K562 (cell line): ENCODE measurements around the gene ZDHHC14. TPM values are rescaled to one million over a fixed set of nuclear protein-coding genes. Genes with fewer than 3 reads are reported as not detected.

Experiments used
- ATAC-seq: fragments of 200-7000 bp; cut with Tn5 transposase; 3 replicates; pipeline ENCODE4 v1.9.1; 2020; ENCODE audit warnings: moderate library complexity
- BruUV-seq: library from RNA; stranded (reverse); fragments of 400-500 nt; replicated peaks from 2 replicates; lab custom pipeline; 2021; lab: Mats Ljungman, UMichigan
- CTCF ChIA-PET: fragments of 300-600 bp; formaldehyde crosslinking; extraction: SDS; loops from one replicate; lab custom pipeline; 2021; ENCODE audit warnings: low intra/inter-chr PET ratio; lab: Yijun Ruan, JAX
- POLR2A ChIA-PET: fragments of 300-600, 350-650 bp; sonication (Branson Sonifier 250); formaldehyde crosslinking; extraction: SDS; loops from one replicate; lab custom pipeline; 2021; ENCODE audit warnings: antibody characterized with exemption, inconsistent platforms; lab: Yijun Ruan, JAX
- DNase-seq, 4 experiments: peaks; one replicate each; pipeline versions ENCODE4 v3.0.0 to v3.0.0-alpha.2; 2011 to 2018; ENCODE audit warnings: low spot score in 3 of 4, mixed read lengths in 3 of 4; ENCODE audit errors: extremely low read depth in 1 of 4
- FAIRE-seq: peaks from 2 replicates; lab custom pipeline; 2011; peaks lifted over from hg19 to GRCh38; lab: Jason Lieb, UNC
- H2AFZ ChIP-seq: 2 replicates; pipeline ENCODE4 v1.6.0; 2011; ENCODE audit warnings: low read depth, low read length, control low read depth, inconsistent platforms
- H3K27ac ChIP-seq: fragments of 200-600 bp; 3 replicates; pipeline ENCODE4 v1.8.0; 2011; ENCODE audit warnings: low read depth, mild to moderate bottlenecking, control low read depth, inconsistent platforms, low read length, moderate library complexity, mixed read lengths; ENCODE audit errors: extremely low read depth
- H3K27me3 ChIP-seq, 2 experiments: fragments of 300-600 bp in 1 of 2; 2 replicates in 1 of 2; 3 replicates in 1 of 2; pipeline versions ENCODE4 v1.6.0 to v1.8.0; 2011; ENCODE audit warnings: inconsistent platforms in 2 of 2, low read length in 2 of 2, mild to moderate bottlenecking in 1 of 2, mixed read lengths in 1 of 2, moderate library complexity in 1 of 2; ENCODE audit not compliant: control insufficient read depth in 2 of 2, insufficient read depth in 2 of 2
- H3K36me3 ChIP-seq: fragments of 300-600 bp; 3 replicates; pipeline ENCODE4 v1.8.0; 2011; ENCODE audit warnings: mild to moderate bottlenecking, low read length, inconsistent platforms; ENCODE audit not compliant: control insufficient read depth, insufficient read depth
- H3K4me1 ChIP-seq, 2 experiments: fragments of 200-600 bp in 1 of 2; replicated peaks in 1 of 2; 2 replicates in 1 of 2; 3 replicates in 1 of 2; pipeline versions ENCODE4 v1.5.1 to v1.8.0; 2011; ENCODE audit warnings: inconsistent platforms in 2 of 2, low read length in 2 of 2, mild to moderate bottlenecking in 1 of 2, mixed read lengths in 1 of 2, moderate library complexity in 1 of 2; ENCODE audit not compliant: control insufficient read depth in 2 of 2, insufficient read depth in 2 of 2
- H3K4me2 ChIP-seq: 2 replicates; pipeline ENCODE4 v1.6.1; 2011; ENCODE audit warnings: low read length, control low read depth, inconsistent platforms, mixed read lengths; ENCODE audit not compliant: insufficient read depth
- H3K4me3 ChIP-seq: fragments of 200-600 bp; sonication (generic), shearing (Covaris generic); 2 replicates; pipeline ENCODE4 v1.5.1; 2016; ENCODE audit warnings: control low read depth, inconsistent platforms
- H3K79me2 ChIP-seq: fragments of 200-600 bp; 3 replicates; pipeline ENCODE4 v1.8.0; 2011; ENCODE audit warnings: low read length, inconsistent platforms; ENCODE audit not compliant: control insufficient read depth, insufficient read depth
- H3K9ac ChIP-seq, 2 experiments: 2 replicates each; pipeline versions ENCODE4 v1.6.0 to v1.6.1; 2011; ENCODE audit warnings: low read depth in 2 of 2, low read length in 2 of 2, control low read depth in 1 of 2, inconsistent platforms in 1 of 2, mild to moderate bottlenecking in 1 of 2, mixed read lengths in 1 of 2; ENCODE audit not compliant: insufficient read depth in 1 of 2
- H3K9me1 ChIP-seq: one replicate; pipeline ENCODE4 v1.6.0; 2011; ENCODE audit warnings: inconsistent platforms, mild to moderate bottlenecking, low read length, moderate library complexity; ENCODE audit not compliant: control insufficient read depth, insufficient read depth
- H3K9me3 ChIP-seq: replicated peaks from 2 replicates; pipeline ENCODE4 v1.5.1; 2011; ENCODE audit warnings: low read depth, low read length, inconsistent platforms; ENCODE audit not compliant: control insufficient read depth, insufficient read depth
- H4K20me1 ChIP-seq: replicated peaks from 2 replicates; pipeline ENCODE4 v1.6.1; 2011; ENCODE audit warnings: low read length, inconsistent platforms, mixed read lengths; ENCODE audit not compliant: control insufficient read depth, insufficient read depth
- ATF3 ChIP-seq, 2 experiments: fragments of 450-650 bp in 1 of 2; sonication (generic) in 1 of 2; formaldehyde crosslinking in 1 of 2; IDR thresholded peaks in 1 of 2; conservative IDR thresholded peaks in 1 of 2; 2 replicates each; pipeline versions ENCODE4 v1.6.1 to v1.8.1; 2016 to 2023; ENCODE audit warnings: mild to moderate bottlenecking in 2 of 2, moderate library complexity in 2 of 2, inconsistent platforms in 1 of 2, missing genetic modification reagents in 1 of 2
- CBX1 ChIP-seq: sonication (generic); IDR thresholded peaks from 2 replicates; pipeline ENCODE4 v1.6.1; 2016; ENCODE audit warnings: antibody characterized with exemption, low read depth, mild to moderate bottlenecking
- CCAR2 ChIP-seq: fragments of 200-400 bp; formaldehyde crosslinking; IDR thresholded peaks from 2 replicates; pipeline ENCODE4 v1.6.1; 2017; ENCODE audit warnings: mild to moderate bottlenecking, low read depth, low read length
- FOXA1 ChIP-seq: fragments of 450-650 bp; IDR thresholded peaks from 2 replicates; pipeline ENCODE4 v1.6.1; 2016; ENCODE audit warnings: mild to moderate bottlenecking, borderline replicate concordance
- GMEB1 ChIP-seq: fragments of 250-450 bp; sonication (Bioruptor Pico); IDR thresholded peaks from 2 replicates; pipeline ENCODE4 v1.4.0; 2020; ENCODE audit warnings: mild to moderate bottlenecking
- HMGN3 ChIP-seq: IDR thresholded peaks from 2 replicates; pipeline ENCODE4 v1.6.1; 2011; ENCODE audit warnings: borderline replicate concordance, low read depth, mild to moderate bottlenecking, mixed read lengths, low read length; ENCODE audit not compliant: insufficient read length; ENCODE audit errors: extremely low read depth
- KLF13 ChIP-seq: fragments of 450-650 bp; IDR thresholded peaks from 2 replicates; pipeline ENCODE4 v1.6.1; 2016; ENCODE audit warnings: missing genetic modification characterization, low read depth, mild to moderate bottlenecking, missing compliant biosample characterization, moderate library complexity, borderline replicate concordance
- MXI1 ChIP-seq: IDR thresholded peaks from 2 replicates; pipeline ENCODE4 v1.6.1; 2011; ENCODE audit warnings: low read depth, mild to moderate bottlenecking, improper control_type of control experiment, low read length
- PYGO2 ChIP-seq: fragments of 450-650 bp; IDR thresholded peaks from 2 replicates; pipeline ENCODE4 v1.6.1; 2016; ENCODE audit warnings: mild to moderate bottlenecking, missing genetic modification characterization, moderate library complexity, missing compliant biosample characterization
- RBM15 ChIP-seq: fragments of 200-400 bp; formaldehyde crosslinking; IDR thresholded peaks from 2 replicates; pipeline ENCODE4 v1.6.1; 2018; ENCODE audit warnings: mild to moderate bottlenecking, low read length, moderate library complexity; ENCODE audit not compliant: insufficient read depth
- SMARCC2 ChIP-seq: fragments of 450-650 bp; IDR thresholded peaks from 2 replicates; pipeline ENCODE4 v1.6.1; 2017; ENCODE audit warnings: antibody characterized with exemption, moderate library complexity, mild to moderate bottlenecking, low read depth
- TAL1 ChIP-seq: fragments of 450-650 bp; IDR thresholded peaks from 2 replicates; pipeline ENCODE4 v1.6.1; 2016; ENCODE audit warnings: mild to moderate bottlenecking
- TCF7 ChIP-seq: sonication (generic); IDR thresholded peaks from 2 replicates; pipeline ENCODE4 v1.6.1; 2016; ENCODE audit warnings: antibody characterized with exemption, borderline replicate concordance
- ZNF175 ChIP-seq: fragments of 200-800 bp; sonication (Bioruptor generic); IDR thresholded peaks from 2 replicates; pipeline ENCODE4 v1.6.1; 2016; ENCODE audit warnings: low read depth, mild to moderate bottlenecking, missing genetic modification characterization, missing compliant biosample characterization
- ZNF253 ChIP-seq: fragments of 250-450 bp; sonication (Bioruptor Pico); conservative IDR thresholded peaks from 2 replicates; pipeline ENCODE4 v1.6.1; 2021; ENCODE audit warnings: mild to moderate bottlenecking
- ZNF511 ChIP-seq: sonication (generic); formaldehyde crosslinking; IDR thresholded peaks from 2 replicates; pipeline ENCODE4 v1.8.0; 2022; ENCODE audit warnings: mild to moderate bottlenecking, missing genetic modification reagents
- ZNF668 ChIP-seq: fragments of 250-450 bp; sonication (Bioruptor Pico); IDR thresholded peaks from 2 replicates; pipeline ENCODE4 v1.8.0; 2022; ENCODE audit warnings: mild to moderate bottlenecking, inconsistent platforms
- ZNF707 ChIP-seq: fragments of 250-450 bp; sonication (Bioruptor Pico); conservative IDR thresholded peaks from 2 replicates; pipeline ENCODE4 v1.8.0; 2022; ENCODE audit warnings: inconsistent platforms, mild to moderate bottlenecking, moderate library complexity
- WGBS: fragments of 100-300 bp; shearing (Covaris generic); methylation state at CpG from one replicate; pipeline ENCODE4 v1.1.6; 2016; ENCODE audit warnings: low coverage, mixed read lengths; ENCODE audit not compliant: insufficient coverage; ENCODE audit errors: missing lambda C conversion rate; 5-methylcytosine and 5-hydroxymethylcytosine counted together
- in situ Hi-C: fragments of 300-500 bp; cut with MboI; formaldehyde crosslinking; loops from 4 replicates; pipeline ENCODE4 v1.15.0; 2018; ENCODE audit warnings: inconsistent platforms, mixed read lengths
- intact Hi-C: fragments of 100-400 bp; cut with micrococcal nuclease; formaldehyde crosslinking; loops from 2 replicates; pipeline ENCODE4 v1.14.2; 2022
- polyA plus RNA-seq, 8 experiments: library from polyadenylated mRNA; depleted of rRNA in 4 of 8; stranded (reverse) in 5 of 8; unstranded in 3 of 8; fragments of >200 nt; fragmentation: Nextera tagmentation in 2 of 8; fragmentation: Illumina TruSeq in 1 of 8; extraction: Ambion mirVana in 2 of 8; extraction: Trizol in 1 of 8; gene quantifications; 2 replicates each; pipeline versions ENCODE4 v1.2.1 to v1.2.3, GENCODE V29; 2011 to 2014; ENCODE audit warnings: inconsistent platforms in 1 of 8, missing spikeins in 1 of 8
- total RNA-seq, 7 experiments: library from RNA; depleted of rRNA in 6 of 7; stranded (reverse); fragments of >200 nt in 6 of 7; fragmentation: Illumina TruSeq in 2 of 7; extraction: Trizol in 2 of 7; gene quantifications; 2 replicates each; pipeline versions ENCODE4 v1.2.1 to v1.2.3, GENCODE V29; 2011 to 2021; ENCODE audit warnings: low replicate concordance in 1 of 7

Gene ZDHHC14
- total and polyA plus RNA-seq, 9 of the 15 experiments (the other 6 are each of a cell fraction or from before 2014, with no cell fraction given) = 0.92 to 23.1 (median 13.8) TPM

GRCh38 chr6:157530126-157530525 lies 149.1 kb downstream of the ZDHHC14 start (continued):
- no peak for TF ChIP-seq ZNF253 (CRISPR knock-in tag)

GRCh38 chr6:157530724-157531168 lies 149.8 kb downstream of the ZDHHC14 start:
- BruUV-seq = no TSS peak
- CTCF ChIA-PET = no interaction called here

More at GRCh38 chr6:157530724-157531168, 149.8 kb downstream of the ZDHHC14 start:
- Histone ChIP-seq H3K4me2 (no peak overlapping the region), H3K27ac (no peak overlapping the region), H3K9me1 (no peaks in the 10 kb centered on the region), H3K4me3 (no peak overlapping the region), H4K20me1 (no peaks in the 10 kb centered on the region), H3K9ac (no peak overlapping the region; a peak in 1 of 4 replicates), H3K27me3 (no peaks in the 10 kb centered on the region), H3K36me3 (no peaks in the 10 kb centered on the region), H2AFZ (no peak overlapping the region), H3K79me2 (no peaks in the 10 kb centered on the region), H3K4me1 (peaks cover 16 to 40% of the 10 kb centered on the region in 2 experiments), H3K9me3 (no peaks in the 10 kb centered on the region)
- DNase-seq (no peak), FAIRE-seq (no peak), ATAC-seq (no peak)
- TF ChIP-seq GMEB1 (CRISPR knock-in tag) = no peak
- TF ChIP-seq KLF13 = no peak
- no peak for TF ChIP-seq TCF7
- no peak for TF ChIP-seq CCAR2
- no peak for TF ChIP-seq ZNF668 (CRISPR knock-in tag)
- no peak for TF ChIP-seq ATF3 (IDR thresholded peaks at IDR 0.05)
- TF ChIP-seq ATF3 (CRISPR knock-in tag; conservative IDR thresholded peaks at IDR 0.05) = no peak
- no peak for TF ChIP-seq ZNF175 (CRISPR knock-in tag)
- no peak for TF ChIP-seq HMGN3
- TF ChIP-seq FOXA1 = no peak
- no peak for TF ChIP-seq TAL1
- TF ChIP-seq CBX1 = no peak
- TF ChIP-seq ZNF707 = no peak
- no peak for TF ChIP-seq PYGO2 (tag)
- TF ChIP-seq SMARCC2 = no peak
- no peak for TF ChIP-seq ZNF511 (CRISPR knock-in tag)
- TF ChIP-seq MXI1 = no peak
- TF ChIP-seq RBM15 = no peak
- intact Hi-C loops = no loop called here
- in situ Hi-C loops = no loop called here
- POLR2A ChIA-PET = interaction anchor here (0.6 to 2.0 kb wide), 6 partner anchors 9 to 225 kb away, joined by 3 to 7 read pairs (median 5); no protein-coding TSS in a partner anchor
- 82% methylated on average over 10 of the region's 10 CpGs for WGBS
